Measurements from ENCODE around the gene WNK2.
"Not testable (repeated sequence)": the region's sequence is repeated elsewhere in the genome, so short reads cannot be mapped to it uniquely, and the experiment has no call there.

The WNK2 gene

GRCh38 chr9:93366119-93366447 is 182.1 kb downstream of the WNK2 start:
- Histone ChIP-seq H3K4me3 (replicated peaks; ENCODE audit: insufficient read depth, low read length) (no peak overlapping the region), H3K27me3 (ENCODE audit: insufficient read depth, poor library complexity, severe bottlenecking) (no peaks in the 10 kb centered on the region), H3K27ac (replicated peaks) (no peak overlapping the region)
- DNase-seq (ENCODE audit: low read depth in 1 of 2, low spot score in 1 of 2) = no peak
- TF ChIP-seq CTCF (IDR thresholded peaks at IDR 0.05; ENCODE audit: insufficient read depth, low read length) (no peak), POLR2AphosphoS5 (IDR thresholded peaks at IDR 0.05; ENCODE audit: low read depth) (no peak), GABPA (IDR thresholded peaks at IDR 0.05; ENCODE audit: low read depth) (no peak), SPI1 (IDR thresholded peaks at IDR 0.05; ENCODE audit: borderline replicate concordance, low read depth) (no peak), REST (IDR thresholded peaks at IDR 0.05; ENCODE audit: insufficient replicate concordance, low read depth) (no peak)

- H3K27ac ChIP-seq (replicated peaks); DNase-seq (ENCODE audit: low read depth in 1 of 2, low spot score in 1 of 2); H3K27me3 ChIP-seq (ENCODE audit: insufficient read depth, poor library complexity, severe bottlenecking); H3K4me3 ChIP-seq (replicated peaks; ENCODE audit: insufficient read depth, low read length): not testable (repeated sequence)
These were observed 182.5 kb downstream of the WNK2 start for GRCh38 chr9:93366486-93366885.

GRCh38 chr9:93368437-93368836 is 184.5 kb downstream of the WNK2 start:
- no peak for DNase-seq (ENCODE audit: low read depth in 1 of 2, low spot score in 1 of 2)
- no peak overlapping the region for H3K4me3 ChIP-seq (replicated peaks; ENCODE audit: insufficient read depth, low read length)
- TF ChIP-seq GABPA (IDR thresholded peaks at IDR 0.05; ENCODE audit: low read depth) = no peak

GRCh38 chr9:93369686-93370085 is 185.7 kb downstream of the WNK2 start:
- TF ChIP-seq GABPA (IDR thresholded peaks at IDR 0.05; ENCODE audit: low read depth) (no peak), POLR2AphosphoS5 (IDR thresholded peaks at IDR 0.05; ENCODE audit: low read depth) (no peak), SPI1 (IDR thresholded peaks at IDR 0.05; ENCODE audit: borderline replicate concordance, low read depth) (no peak; the same call in 1 of the 2 replicates), REST (IDR thresholded peaks at IDR 0.05; ENCODE audit: insufficient replicate concordance, low read depth) (no peak), CTCF (IDR thresholded peaks at IDR 0.05; ENCODE audit: insufficient read depth, low read length) (no peak)
- no peak for DNase-seq (ENCODE audit: low read depth in 1 of 2, low spot score in 1 of 2)
- Histone ChIP-seq H3K27me3 (ENCODE audit: insufficient read depth, poor library complexity, severe bottlenecking) (no peaks in the 10 kb centered on the region), H3K4me3 (replicated peaks; ENCODE audit: insufficient read depth, low read length) (no peak overlapping the region), H3K27ac (replicated peaks) (no peak overlapping the region)

More at GRCh38 chr9:93368437-93368836, 184.5 kb downstream of the WNK2 start:
- Histone ChIP-seq H3K27ac (replicated peaks) (no peak overlapping the region), H3K27me3 (ENCODE audit: insufficient read depth, poor library complexity, severe bottlenecking) (no peaks in the 10 kb centered on the region)

Data from HL-60 (cell line).